Calu3 (cell line): Measurements from ENCODE around the gene SEPTIN1. TPM values are rescaled to one million over a fixed set of nuclear protein-coding genes. Genes with fewer than 3 reads are reported as not detected.

ENCODE experiments used
- BruUV-seq: library from RNA; stranded (reverse); fragments of 400-500 nt; replicated peaks from 2 replicates; lab custom pipeline; 2021; lab: Mats Ljungman, UMichigan
- CTCF ChIA-PET: fragments of 300-600 bp; sonication (Branson Sonifier 250); formaldehyde crosslinking; loops from one replicate; lab custom pipeline; 2022; ENCODE audit warnings: antibody characterized with exemption; lab: Charles Lee
- DNase-seq: peaks from one replicate; pipeline ENCODE4 v3.0.0; 2022
- H3K27ac Mint-ChIP-seq: one replicate; pipeline ENCODE4 v1.8.0; 2022; ENCODE audit warnings: mixed read lengths; ENCODE audit not compliant: unreplicated experiment
- H3K27me3 Mint-ChIP-seq: one replicate; pipeline ENCODE4 v1.8.0; 2022; ENCODE audit warnings: mixed read lengths; ENCODE audit not compliant: unreplicated experiment
- H3K36me3 Mint-ChIP-seq: one replicate; pipeline ENCODE4 v1.8.0; 2022; ENCODE audit warnings: mild to moderate bottlenecking, moderate library complexity, mixed read lengths; ENCODE audit not compliant: insufficient read depth, unreplicated experiment
- H3K4me1 Mint-ChIP-seq: one replicate; pipeline ENCODE4 v1.8.0; 2022; ENCODE audit warnings: mild to moderate bottlenecking, low read depth, mixed read lengths; ENCODE audit not compliant: unreplicated experiment
- H3K4me3 Mint-ChIP-seq: one replicate; pipeline ENCODE4 v1.8.0; 2022; ENCODE audit warnings: mild to moderate bottlenecking, low read depth, moderate library complexity, mixed read lengths; ENCODE audit not compliant: unreplicated experiment
- H3K9me3 Mint-ChIP-seq: one replicate; pipeline ENCODE4 v1.8.0; 2022; ENCODE audit warnings: low read depth, mixed read lengths; ENCODE audit not compliant: unreplicated experiment
- intact Hi-C: fragments of 100-400 bp; cut with micrococcal nuclease; formaldehyde crosslinking; loops from one replicate; pipeline ENCODE4 v1.10.0; 2022; ENCODE audit not compliant: unreplicated experiment
- total RNA-seq: library from RNA; stranded (reverse); gene quantifications from 2 replicates; pipeline ENCODE4 v1.2.3, GENCODE V29; 2022
- TF ChIP-seq, protein P1 (sequence below): fragments of 200-600 bp; IDR thresholded peaks from one replicate; pipeline ENCODE4 v1.8.0; 2022; ENCODE audit warnings: antibody characterized with exemption; ENCODE audit not compliant: unreplicated experiment

SEPTIN1 gene
- total RNA-seq, 1 experiment from 2014 or later, result 1.5 TPM

GRCh38 chr16:30413112-30413806 lies 30.9 kb upstream of the SEPTIN1 start:
- no TSS peak for BruUV-seq
- Mint-ChIP-seq H3K36me3 (peaks cover 68% of the 10 kb centered on the region), H3K27me3 (no peaks in the 10 kb centered on the region), H3K4me3 (peak overlapping the region; percentile 15), H3K4me1 (peaks cover 56% of the 10 kb centered on the region), H3K9me3 (no peaks in the 10 kb centered on the region), H3K27ac (peak overlapping the region; percentile 40)
- CTCF ChIA-PET, result interaction anchor here (0.5 to 0.7 kb wide), 3 partner anchors 8 to 322 kb away, joined by 3 read pairs; partner anchors contain the start of gene TBX6
- no peak for DNase-seq
- TF ChIP-seq, protein P1, sequence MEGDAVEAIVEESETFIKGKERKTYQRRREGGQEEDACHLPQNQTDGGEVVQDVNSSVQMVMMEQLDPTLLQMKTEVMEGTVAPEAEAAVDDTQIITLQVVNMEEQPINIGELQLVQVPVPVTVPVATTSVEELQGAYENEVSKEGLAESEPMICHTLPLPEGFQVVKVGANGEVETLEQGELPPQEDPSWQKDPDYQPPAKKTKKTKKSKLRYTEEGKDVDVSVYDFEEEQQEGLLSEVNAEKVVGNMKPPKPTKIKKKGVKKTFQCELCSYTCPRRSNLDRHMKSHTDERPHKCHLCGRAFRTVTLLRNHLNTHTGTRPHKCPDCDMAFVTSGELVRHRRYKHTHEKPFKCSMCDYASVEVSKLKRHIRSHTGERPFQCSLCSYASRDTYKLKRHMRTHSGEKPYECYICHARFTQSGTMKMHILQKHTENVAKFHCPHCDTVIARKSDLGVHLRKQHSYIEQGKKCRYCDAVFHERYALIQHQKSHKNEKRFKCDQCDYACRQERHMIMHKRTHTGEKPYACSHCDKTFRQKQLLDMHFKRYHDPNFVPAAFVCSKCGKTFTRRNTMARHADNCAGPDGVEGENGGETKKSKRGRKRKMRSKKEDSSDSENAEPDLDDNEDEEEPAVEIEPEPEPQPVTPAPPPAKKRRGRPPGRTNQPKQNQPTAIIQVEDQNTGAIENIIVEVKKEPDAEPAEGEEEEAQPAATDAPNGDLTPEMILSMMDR, result no peak
- intact Hi-C loops, result no loop called here

- H3K27ac Mint-ChIP-seq, result peak overlapping the region; percentile 58
- TF ChIP-seq, protein P1, result peak; percentile 98
- peaks cover 57% of the 10 kb centered on the region for H3K36me3 Mint-ChIP-seq
- peaks cover 41% of the 10 kb centered on the region for H3K4me1 Mint-ChIP-seq
- no peaks in the 10 kb centered on the region for H3K9me3 Mint-ChIP-seq
- intact Hi-C loops, result no loop called here
- H3K4me3 Mint-ChIP-seq, result peak overlapping the region; percentile 72
- CTCF ChIA-PET, result interaction anchor here (0.6 to 2.0 kb wide), 17 partner anchors 8 to 530 kb away, joined by 3 to 24 read pairs (median 4); partner anchors contain the start of genes DCTPP1, TBC1D10B, ZNF48 and ZNF689
- H3K27me3 Mint-ChIP-seq, result no peaks in the 10 kb centered on the region
- DNase-seq, result peak; percentile 98
- BruUV-seq, result no TSS peak
Measured at GRCh38 chr16:30409125-30410060, 27.0 kb upstream of the SEPTIN1 start.

DNA sequence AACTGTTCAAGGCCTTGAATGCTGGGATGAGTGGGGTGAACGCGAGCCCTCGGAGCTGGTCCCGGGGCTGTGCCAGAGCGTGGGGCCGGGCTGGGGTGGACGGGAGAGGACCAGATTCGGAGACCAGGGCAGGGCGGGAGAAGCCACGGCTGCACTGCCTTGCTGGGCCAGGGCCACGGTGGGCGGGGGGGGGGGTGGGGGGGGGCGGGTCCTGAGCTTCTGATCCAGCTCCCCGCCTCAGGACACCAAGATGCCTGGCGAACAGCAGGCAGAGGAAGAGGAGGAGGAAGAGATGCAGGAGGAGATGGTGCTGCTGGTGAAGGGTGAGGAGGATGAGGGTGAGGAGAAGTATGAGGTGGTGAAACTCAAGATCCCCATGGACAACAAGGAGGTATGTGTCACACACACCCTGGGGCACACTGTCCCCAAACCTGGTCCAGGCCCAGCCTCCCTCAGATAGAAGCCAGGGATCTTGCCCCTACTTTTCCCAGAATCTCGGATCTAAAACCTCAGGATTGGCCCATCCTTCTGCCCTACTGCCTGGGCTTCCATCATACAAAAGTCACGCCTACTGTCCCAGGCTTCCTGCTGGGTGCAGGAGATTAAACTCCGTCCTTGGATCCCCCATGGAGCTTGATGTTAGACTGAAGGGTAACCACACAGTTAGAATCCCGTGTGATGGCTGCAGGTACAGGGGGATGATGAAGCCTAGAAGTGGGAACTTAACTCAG lies 25.6 kb upstream of the SEPTIN1 start:
- CTCF ChIA-PET, result interaction anchor here (0.5 to 2.0 kb wide), 7 partner anchors 10 to 208 kb away, joined by 3 to 13 read pairs (median 4); partner anchors contain the start of genes DCTPP1, TBC1D10B and ZNF48
- Mint-ChIP-seq H3K4me1 (peaks cover 31% of the 10 kb centered on the region), H3K36me3 (peaks cover 51% of the 10 kb centered on the region), H3K9me3 (no peaks in the 10 kb centered on the region), H3K4me3 (peak overlapping the region; percentile 72), H3K27ac (no peak overlapping the region), H3K27me3 (no peaks in the 10 kb centered on the region)
- BruUV-seq, result no TSS peak
- TF ChIP-seq, protein P1, result no peak
- DNase-seq, result no peak
- intact Hi-C loops, result no loop called here
